SU-DHL-6 (cell line): ENCODE results near the gene KCNN3.

Experiments
- H2AFZ ChIP-seq: fragments of 200-600 bp; sonication (generic); 2 replicates; pipeline ENCODE4 v1.6.1; 2014; ENCODE audit warnings: low read depth, mild to moderate bottlenecking, moderate library complexity, mixed read lengths, antibody characterized with exemption, low read length; ENCODE audit not compliant: severe bottlenecking
- H3F3A ChIP-seq: fragments of 200-600 bp; shearing (Covaris generic); 2 replicates; pipeline ENCODE4 v1.6.0; 2016; ENCODE audit warnings: antibody characterized with exemption, mild to moderate bottlenecking; ENCODE audit not compliant: insufficient read depth
- H3K27ac ChIP-seq: fragments of 200-600 bp; sonication (generic); 2 replicates; pipeline ENCODE4 v1.5.1; 2016; ENCODE audit warnings: low read depth, mild to moderate bottlenecking, low read length, moderate library complexity, mixed read lengths
- H3K27me3 ChIP-seq: fragments of 200-600 bp; sonication (generic), shearing (Covaris generic); 2 replicates; pipeline ENCODE4 v1.6.0; 2014; ENCODE audit warnings: mild to moderate bottlenecking, low read length
- H3K36me3 ChIP-seq: fragments of 200-600 bp; sonication (generic); 2 replicates; pipeline ENCODE4 v1.6.1; 2014; ENCODE audit warnings: mild to moderate bottlenecking, low read length, mixed read lengths
- H3K4me2 ChIP-seq: fragments of 300-600, 200-600 bp; shearing (Covaris generic), sonication (generic); 2 replicates; pipeline ENCODE4 v1.6.0; 2014; ENCODE audit warnings: low read length, low read depth, mild to moderate bottlenecking; ENCODE audit not compliant: poor library complexity, severe bottlenecking
- H3K4me3 ChIP-seq: fragments of 200-600 bp; sonication (generic); 2 replicates; pipeline ENCODE4 v1.5.1; 2014; ENCODE audit warnings: antibody characterized with exemption, low read length, mild to moderate bottlenecking, mixed read lengths; ENCODE audit not compliant: insufficient read depth, poor library complexity, severe bottlenecking
- H3K79me2 ChIP-seq: fragments of 200-600 bp; sonication (generic); 2 replicates; pipeline ENCODE4 v1.6.1; 2014; ENCODE audit warnings: mild to moderate bottlenecking, low read length, moderate library complexity; ENCODE audit not compliant: insufficient read depth
- H3K9ac ChIP-seq: fragments of 200-600 bp; sonication (generic); 2 replicates; pipeline ENCODE4 v1.7.0; 2014; ENCODE audit warnings: mild to moderate bottlenecking, low read length
- H3K9me2 ChIP-seq: fragments of 200-600 bp; sonication (generic); replicated peaks from 2 replicates; pipeline ENCODE4 v1.6.1; 2014; ENCODE audit warnings: low read length; ENCODE audit not compliant: insufficient read depth
- H3K9me3 ChIP-seq: fragments of 200-600 bp; sonication (generic); 2 replicates; pipeline ENCODE4 v1.6.1; 2014; ENCODE audit warnings: low read length, mixed read lengths; ENCODE audit not compliant: insufficient read depth
- H4K20me1 ChIP-seq: fragments of 200-600 bp; sonication (generic); 2 replicates; pipeline ENCODE4 v1.6.1; 2014; ENCODE audit warnings: low read depth, mild to moderate bottlenecking, antibody characterized with exemption, low read length, moderate library complexity, mixed read lengths
- EZH2phosphoT487 ChIP-seq: fragments of 200-600 bp; sonication (generic), shearing (Covaris generic); conservative IDR thresholded peaks from 2 replicates; pipeline ENCODE4 v1.6.1; 2018; ENCODE audit warnings: mild to moderate bottlenecking, antibody characterized with exemption, low read length, moderate library complexity, mixed read lengths
- TF ChIP-seq, protein P1 (sequence below): fragments of 200-600 bp; sonication (generic); IDR thresholded peaks from one replicate; pipeline ENCODE4 v1.5.1; 2017; ENCODE audit warnings: antibody characterized with exemption, mild to moderate bottlenecking, low read length, moderate library complexity; ENCODE audit not compliant: insufficient read depth, poor library complexity, severe bottlenecking

KCNN3 gene

DNA sequence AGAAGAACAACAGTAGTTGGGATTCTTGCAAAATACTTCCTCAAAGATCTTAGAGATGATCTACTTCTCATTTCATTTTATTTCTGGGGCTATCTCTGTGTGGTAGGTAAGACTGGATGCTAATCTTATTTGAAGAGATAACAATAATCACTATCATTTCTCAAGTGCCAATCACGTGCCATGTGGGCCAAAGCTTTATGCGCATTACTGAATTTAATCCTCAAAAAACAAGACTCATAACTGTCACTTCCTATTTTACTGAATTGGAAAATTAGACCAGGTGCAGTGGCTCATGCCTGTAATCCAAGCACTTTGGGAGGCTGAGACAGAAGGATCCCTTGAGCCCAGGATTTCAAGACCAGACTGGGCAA is 121.7 kb downstream of the KCNN3 start:
- H3K4me2 ChIP-seq: no peak overlapping the region
- H3K9ac ChIP-seq: no peak overlapping the region
- H3F3A ChIP-seq: no peaks in the 10 kb centered on the region
- no peaks in the 10 kb centered on the region for H3K9me2 ChIP-seq
- TF ChIP-seq, protein P1, sequence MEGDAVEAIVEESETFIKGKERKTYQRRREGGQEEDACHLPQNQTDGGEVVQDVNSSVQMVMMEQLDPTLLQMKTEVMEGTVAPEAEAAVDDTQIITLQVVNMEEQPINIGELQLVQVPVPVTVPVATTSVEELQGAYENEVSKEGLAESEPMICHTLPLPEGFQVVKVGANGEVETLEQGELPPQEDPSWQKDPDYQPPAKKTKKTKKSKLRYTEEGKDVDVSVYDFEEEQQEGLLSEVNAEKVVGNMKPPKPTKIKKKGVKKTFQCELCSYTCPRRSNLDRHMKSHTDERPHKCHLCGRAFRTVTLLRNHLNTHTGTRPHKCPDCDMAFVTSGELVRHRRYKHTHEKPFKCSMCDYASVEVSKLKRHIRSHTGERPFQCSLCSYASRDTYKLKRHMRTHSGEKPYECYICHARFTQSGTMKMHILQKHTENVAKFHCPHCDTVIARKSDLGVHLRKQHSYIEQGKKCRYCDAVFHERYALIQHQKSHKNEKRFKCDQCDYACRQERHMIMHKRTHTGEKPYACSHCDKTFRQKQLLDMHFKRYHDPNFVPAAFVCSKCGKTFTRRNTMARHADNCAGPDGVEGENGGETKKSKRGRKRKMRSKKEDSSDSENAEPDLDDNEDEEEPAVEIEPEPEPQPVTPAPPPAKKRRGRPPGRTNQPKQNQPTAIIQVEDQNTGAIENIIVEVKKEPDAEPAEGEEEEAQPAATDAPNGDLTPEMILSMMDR: no peak
- no peak for TF ChIP-seq EZH2phosphoT487
- no peaks in the 10 kb centered on the region for H3K9me3 ChIP-seq
- no peaks in the 10 kb centered on the region for H3K36me3 ChIP-seq
- H3K4me3 ChIP-seq: no peak overlapping the region
- H4K20me1 ChIP-seq: no peaks in the 10 kb centered on the region
- H3K27me3 ChIP-seq: no peaks in the 10 kb centered on the region
- no peak overlapping the region for H3K27ac ChIP-seq
- no peaks in the 10 kb centered on the region for H3K79me2 ChIP-seq
- no peak overlapping the region for H2AFZ ChIP-seq

DNA sequence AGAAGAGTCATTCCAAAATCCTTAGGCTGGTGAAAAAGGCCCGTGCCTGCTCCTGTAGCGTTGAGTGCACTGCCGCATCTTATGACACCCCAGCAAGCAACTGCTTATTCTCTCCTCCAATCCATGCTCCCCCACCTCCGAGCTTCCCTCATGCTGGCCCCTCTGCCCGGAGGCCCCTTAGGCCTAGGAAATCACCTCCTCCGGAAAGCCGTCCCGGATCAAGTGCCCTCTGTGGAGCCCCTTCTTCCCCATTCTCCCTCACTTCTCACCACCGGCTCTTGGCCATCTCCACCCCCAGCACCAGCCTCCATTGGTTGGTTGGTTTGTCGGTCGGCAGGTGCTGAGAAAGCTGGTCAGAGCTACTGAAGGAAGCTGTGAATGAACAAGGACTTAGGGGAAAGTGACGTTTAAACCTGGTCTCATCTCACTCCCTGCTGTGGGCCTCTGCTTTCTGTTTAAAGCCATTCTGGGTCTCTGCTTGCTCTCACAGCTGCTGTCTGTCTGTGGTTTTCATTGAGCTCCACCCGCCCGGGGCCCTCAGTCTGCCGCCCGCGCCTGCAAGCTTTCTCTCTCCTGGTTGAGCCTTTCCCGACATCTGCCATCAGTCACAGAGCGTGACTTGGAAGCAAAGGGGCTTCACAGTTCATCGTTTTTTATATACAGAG is 122.2 kb downstream of the KCNN3 start:
- no peaks in the 10 kb centered on the region for H3K9me3 ChIP-seq
- H3K79me2 ChIP-seq: no peaks in the 10 kb centered on the region
- H2AFZ ChIP-seq: no peak overlapping the region
- no peak overlapping the region for H3K27ac ChIP-seq
- no peaks in the 10 kb centered on the region for H3K9me2 ChIP-seq
- no peaks in the 10 kb centered on the region for H3K36me3 ChIP-seq
- H3K4me3 ChIP-seq: no peak overlapping the region
- H3K27me3 ChIP-seq: no peaks in the 10 kb centered on the region
- H4K20me1 ChIP-seq: no peaks in the 10 kb centered on the region
- no peak overlapping the region for H3K4me2 ChIP-seq
- TF ChIP-seq EZH2phosphoT487: no peak
- TF ChIP-seq, protein P1: no peak
- no peak overlapping the region for H3K9ac ChIP-seq
- H3F3A ChIP-seq: no peaks in the 10 kb centered on the region

DNA sequence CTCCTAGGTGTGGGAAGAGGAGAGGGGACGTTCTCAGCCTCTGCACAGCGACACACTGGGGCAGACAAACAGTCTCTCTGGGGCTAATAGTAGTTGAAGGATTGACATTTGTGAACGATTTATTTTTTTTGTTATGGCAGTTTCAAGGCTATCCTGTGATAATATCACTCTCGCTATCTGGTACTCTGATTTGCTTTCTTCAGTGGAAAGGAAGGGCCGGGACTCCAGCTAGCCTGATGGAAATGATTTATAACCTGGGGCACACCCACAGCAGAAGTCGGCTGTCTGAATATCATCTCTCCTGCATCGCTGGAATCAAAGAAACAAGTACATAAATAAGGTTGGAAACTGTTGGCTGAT is 122.7 kb downstream of the KCNN3 start:
- no peak overlapping the region for H3K9ac ChIP-seq
- no peak overlapping the region for H3K4me3 ChIP-seq
- no peaks in the 10 kb centered on the region for H3K9me3 ChIP-seq
- TF ChIP-seq EZH2phosphoT487: no peak
- TF ChIP-seq, protein P1: no peak
- H4K20me1 ChIP-seq: no peaks in the 10 kb centered on the region
- no peaks in the 10 kb centered on the region for H3K9me2 ChIP-seq
- no peaks in the 10 kb centered on the region for H3K79me2 ChIP-seq
- no peaks in the 10 kb centered on the region for H3K27me3 ChIP-seq
- H3F3A ChIP-seq: no peaks in the 10 kb centered on the region
- no peak overlapping the region for H3K27ac ChIP-seq
- no peaks in the 10 kb centered on the region for H3K36me3 ChIP-seq
- no peak overlapping the region for H2AFZ ChIP-seq
- no peak overlapping the region for H3K4me2 ChIP-seq
